ENCODE data around the gene HNRNPUL1.
A peak's percentile ranks its signal among the peaks of the same experiment; 100 is the strongest.
"Not testable (repeated sequence)": the region's sequence is repeated elsewhere in the genome, so short reads cannot be mapped to it uniquely, and the experiment has no call there.

Gene HNRNPUL1

DNA sequence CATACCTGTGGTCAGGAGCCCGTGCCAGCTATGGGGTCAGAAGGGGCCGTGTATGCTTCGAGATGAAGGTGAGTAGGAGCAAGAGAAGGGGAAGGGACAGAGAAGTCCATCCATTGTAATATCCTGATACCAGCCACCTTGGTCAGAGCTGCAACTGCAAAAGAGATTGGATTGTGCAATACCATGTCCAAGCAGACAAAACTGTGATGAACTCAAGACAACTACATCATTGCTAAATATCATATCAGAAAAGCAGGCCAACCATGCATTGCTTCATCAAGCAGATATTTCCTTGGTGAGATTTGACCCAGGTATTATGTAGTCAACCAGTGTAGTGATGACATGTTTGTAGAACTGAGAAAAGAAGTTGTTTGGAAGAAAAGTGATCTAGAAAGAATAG is 12.1 kb downstream of the HNRNPUL1 start:
- no peak for DNase-seq (ENCODE audit: low read depth, low spot score)

- DNase-seq (ENCODE audit: low read depth, low spot score) = no peak
Measured at GRCh38 chr19:41278478-41278877, 14.3 kb downstream of the HNRNPUL1 start.

DNA sequence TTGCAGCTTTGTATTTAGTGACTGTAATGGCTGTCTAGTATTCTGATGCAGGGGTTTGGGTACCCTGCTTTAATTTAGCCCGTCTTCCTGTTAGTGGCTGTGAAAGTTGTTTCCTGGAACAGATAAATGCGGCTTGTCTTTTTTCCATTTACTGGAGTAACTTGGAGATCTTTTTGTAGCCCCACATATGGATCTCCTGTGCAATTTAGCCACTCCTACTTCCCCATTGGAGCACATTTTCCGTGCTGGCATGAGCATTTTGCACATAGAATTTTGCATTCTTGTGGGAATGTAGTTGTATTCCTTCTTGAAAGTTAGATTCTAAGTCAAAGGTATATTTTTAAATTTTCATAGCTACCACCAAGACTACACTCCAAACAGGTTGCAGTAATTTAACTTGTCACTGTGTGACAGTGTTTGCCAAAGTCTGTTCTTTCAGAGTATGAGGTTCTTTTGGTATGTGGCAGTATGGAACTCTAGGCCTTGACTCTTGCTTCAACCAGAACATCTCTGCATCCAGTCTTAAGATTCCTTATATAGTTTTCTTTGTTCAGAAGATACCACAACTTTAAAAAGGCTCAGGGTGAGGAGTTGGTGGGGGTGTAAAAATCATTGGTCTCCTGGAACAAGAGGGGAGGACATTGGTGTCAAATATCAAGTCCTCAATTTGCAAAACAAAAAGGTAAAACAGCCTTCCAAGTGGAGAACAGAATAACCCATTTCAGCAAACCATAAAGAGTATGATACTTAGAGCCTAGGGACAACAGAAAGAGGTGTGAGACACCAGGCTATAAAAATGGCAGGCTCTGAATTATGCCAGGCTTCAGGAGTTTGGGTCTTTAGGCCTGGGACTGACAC is 24.7 kb downstream of the HNRNPUL1 start:
- no peak for DNase-seq (ENCODE audit: low read depth, low spot score)

DNA sequence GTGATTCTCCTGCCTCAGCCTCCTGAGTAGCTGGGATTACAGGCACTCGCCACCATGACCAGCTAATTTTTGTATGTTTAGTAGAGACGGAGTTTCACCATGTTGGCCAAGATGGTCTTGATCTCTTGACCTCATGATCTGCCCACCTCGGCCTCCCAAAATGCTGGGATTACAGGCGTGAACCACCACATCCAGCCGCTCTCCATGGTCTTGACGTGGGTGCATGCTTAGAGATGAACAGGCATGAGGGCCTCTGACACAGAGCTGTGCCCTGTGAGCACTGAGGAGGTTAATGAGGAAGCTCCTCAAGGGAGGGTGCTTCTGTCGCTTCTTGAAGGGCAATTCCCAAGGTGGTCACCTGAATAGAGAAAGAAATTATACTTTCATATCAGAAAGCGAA is 25.6 kb downstream of the HNRNPUL1 start:
- DNase-seq (ENCODE audit: low read depth, low spot score) = not testable (repeated sequence)

GRCh38 chr19:41294393-41294792 is 30.2 kb downstream of the HNRNPUL1 start:
- DNase-seq (ENCODE audit: low read depth, low spot score) = no peak

DNA sequence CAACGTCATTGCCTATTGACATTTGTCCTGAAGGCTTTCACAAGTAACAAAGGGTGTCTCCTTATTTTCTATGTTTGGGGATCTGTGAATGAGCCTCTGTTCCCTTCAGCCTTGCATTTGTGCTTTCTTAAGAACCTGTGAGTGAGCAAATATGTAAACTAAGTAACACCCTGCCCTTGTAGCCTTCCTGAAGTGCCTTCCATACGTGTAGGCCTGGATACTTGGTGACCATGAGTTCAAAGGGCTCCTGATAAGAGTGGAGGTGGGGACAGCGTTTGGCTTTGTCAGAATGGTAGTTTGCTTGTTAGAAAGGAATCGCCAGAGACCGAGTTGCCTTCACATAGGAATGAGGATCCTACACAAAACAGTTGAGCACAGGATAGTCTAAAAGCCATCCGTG is 31.3 kb downstream of the HNRNPUL1 start:
- no peak for DNase-seq (ENCODE audit: low read depth, low spot score)

DNA sequence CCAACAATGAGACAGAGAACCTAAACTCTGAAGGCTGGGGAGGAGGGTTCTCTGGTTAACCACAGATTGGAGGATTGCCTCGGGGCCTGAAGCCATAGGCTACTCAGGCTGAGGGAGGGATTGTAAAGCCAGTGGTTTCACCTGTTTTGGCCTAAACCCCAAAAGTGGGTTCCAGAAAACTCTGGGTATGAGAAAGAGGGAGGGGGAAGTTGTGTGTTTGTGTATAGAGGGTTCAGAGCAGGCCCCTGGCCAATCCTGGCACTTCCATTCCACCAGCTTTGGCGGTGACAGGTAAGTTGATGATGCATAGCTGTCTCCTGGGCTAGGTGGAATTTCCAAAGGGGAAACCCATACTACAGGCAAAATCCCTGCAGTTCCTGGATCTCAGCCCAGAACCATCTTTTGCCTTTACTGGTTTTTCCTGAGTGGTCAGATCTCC is 32.3 kb downstream of the HNRNPUL1 start:
- no peak for DNase-seq (ENCODE audit: low read depth, low spot score)

GRCh38 chr19:41297628-41298347 is 33.6 kb downstream of the HNRNPUL1 start:
- no peak for DNase-seq (ENCODE audit: low read depth, low spot score)

DNA sequence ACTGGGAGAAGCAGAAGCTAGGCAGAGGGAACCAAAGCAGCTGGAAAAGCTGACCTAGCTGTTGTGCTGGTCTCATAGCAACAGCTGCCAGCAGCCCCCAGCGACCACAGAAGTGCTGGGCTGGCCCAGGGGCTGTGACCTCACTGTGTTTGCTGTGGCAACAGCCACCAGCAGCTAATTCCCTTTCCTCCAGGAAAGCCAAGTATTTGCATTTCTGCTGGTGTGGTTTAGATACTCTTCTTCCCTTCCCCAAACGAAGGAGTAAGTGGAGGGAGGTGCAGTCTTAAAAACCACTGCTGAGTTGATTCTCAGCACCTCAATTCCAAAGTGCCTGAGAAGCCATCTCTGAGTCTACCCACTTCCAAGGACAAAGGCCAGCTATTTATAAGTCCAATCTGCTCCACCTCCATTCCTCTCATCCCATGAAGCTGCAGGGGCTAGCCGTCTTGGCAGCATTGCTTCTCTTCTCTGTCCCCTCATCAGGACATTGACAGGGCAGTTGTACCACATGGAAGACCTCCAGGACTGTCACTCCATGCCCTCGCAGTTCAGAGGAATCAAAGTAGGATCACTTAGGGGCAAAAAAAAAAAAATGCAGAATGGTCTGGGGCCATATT is 34.3 kb downstream of the HNRNPUL1 start:
- DNase-seq (ENCODE audit: low read depth, low spot score) = peak; percentile 48

GRCh38 chr19:41299046-41299754 is 35.0 kb downstream of the HNRNPUL1 start:
- no peak for DNase-seq (ENCODE audit: low read depth, low spot score)

GRCh38 chr19:41299755-41300089 is 35.5 kb downstream of the HNRNPUL1 start:
- DNase-seq (ENCODE audit: low read depth, low spot score) = no peak

DNA sequence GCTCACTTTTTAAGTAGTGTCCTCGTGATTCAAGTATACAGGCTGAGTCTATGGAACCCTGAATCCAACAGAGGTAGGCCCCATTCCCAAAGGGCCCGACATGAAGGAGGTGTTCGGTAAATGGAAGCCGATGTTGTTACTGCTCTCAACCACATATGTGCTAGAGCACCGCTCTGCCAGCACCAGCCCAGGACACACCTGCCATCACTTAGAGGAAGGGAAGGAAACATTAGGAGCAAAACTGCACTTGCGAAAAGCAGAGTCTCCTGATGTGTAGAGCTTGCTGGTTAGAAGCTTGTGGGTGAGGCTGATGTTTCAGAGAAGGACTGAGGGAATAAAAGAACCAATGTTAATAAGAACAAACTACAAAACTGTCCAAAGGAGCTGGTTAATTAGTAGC is 36.4 kb downstream of the HNRNPUL1 start:
- no peak for DNase-seq (ENCODE audit: low read depth, low spot score)

DNA sequence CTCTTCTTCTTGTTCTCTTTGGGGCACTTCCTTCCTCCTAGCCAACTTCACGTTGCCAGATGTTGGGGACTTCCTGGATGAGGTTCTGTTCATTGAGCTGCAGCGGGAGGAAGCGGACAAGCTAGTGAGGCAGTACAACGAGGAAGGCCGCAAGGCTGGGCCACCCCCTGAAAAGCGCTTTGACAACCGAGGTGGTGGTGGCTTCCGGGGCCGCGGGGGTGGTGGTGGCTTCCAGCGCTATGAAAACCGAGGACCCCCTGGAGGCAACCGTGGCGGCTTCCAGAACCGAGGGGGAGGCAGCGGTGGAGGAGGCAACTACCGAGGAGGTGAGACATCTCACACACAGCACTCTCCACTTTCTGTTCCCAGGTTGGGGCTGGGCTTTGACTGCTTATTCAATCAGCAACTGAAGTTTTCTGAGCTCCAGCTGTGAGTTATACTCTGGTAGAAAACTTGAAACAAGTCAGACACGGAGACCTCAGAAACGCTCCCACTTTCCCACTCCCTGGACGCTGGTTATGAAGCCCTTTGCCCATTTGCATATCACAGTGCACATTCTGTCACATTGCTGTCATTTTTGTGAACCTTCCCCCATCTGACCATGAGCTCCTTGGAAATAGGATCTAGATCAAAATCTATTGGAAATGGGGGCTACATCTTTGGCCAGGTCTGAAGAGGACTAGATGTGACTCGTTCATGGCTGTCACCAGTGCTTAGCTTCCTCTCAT is 38.6 kb downstream of the HNRNPUL1 start:
- no peak for DNase-seq (ENCODE audit: low read depth, low spot score)

GRCh38 chr19:41303954-41304353 is 39.8 kb downstream of the HNRNPUL1 start:
- no peak for DNase-seq (ENCODE audit: low read depth, low spot score)

DNA sequence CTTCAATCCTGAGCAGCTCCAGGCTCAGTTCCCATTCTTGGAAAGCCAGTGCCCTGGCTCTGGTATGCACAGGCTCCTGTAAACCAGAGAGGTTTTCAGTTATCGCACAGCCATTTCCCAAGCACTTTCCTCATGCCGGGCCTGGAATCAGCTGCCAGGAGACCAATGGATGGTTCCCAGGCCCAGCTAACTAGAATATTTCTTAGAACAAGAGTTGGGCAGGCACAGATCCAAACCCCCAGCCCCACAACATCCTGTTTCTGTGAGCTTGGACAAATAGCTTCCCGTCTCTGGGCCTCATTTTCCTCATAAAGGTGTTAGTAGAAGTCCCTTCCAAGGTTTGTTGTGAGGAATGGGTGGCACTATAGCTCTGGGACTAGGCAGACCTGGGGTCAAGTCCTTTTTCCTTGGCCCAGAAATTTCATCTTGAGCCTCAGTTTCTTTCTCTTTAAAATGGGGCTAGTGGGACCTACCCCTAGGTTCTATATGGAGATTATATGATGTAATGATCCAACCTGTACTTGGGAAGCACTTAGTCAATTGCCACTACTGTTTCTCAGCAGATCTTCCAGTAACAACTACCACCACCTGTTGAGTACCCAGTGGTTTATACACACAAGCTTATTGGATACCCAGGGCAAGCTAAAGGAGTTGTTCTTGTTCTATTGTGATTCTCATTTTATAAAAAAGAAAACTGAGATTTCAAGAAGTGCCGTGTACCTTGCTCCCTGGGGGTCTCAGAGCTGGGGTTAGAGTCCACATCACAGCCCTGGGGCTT is 40.7 kb downstream of the HNRNPUL1 start:
- DNase-seq (ENCODE audit: low read depth, low spot score) = no peak

GRCh38 chr19:41305927-41306793 is 42.0 kb downstream of the HNRNPUL1 start:
- no peak for DNase-seq (ENCODE audit: low read depth, low spot score)

GRCh38 chr19:41307090-41307875 is 43.1 kb downstream of the HNRNPUL1 start:
- DNase-seq (ENCODE audit: low read depth, low spot score) = no peak

DNA sequence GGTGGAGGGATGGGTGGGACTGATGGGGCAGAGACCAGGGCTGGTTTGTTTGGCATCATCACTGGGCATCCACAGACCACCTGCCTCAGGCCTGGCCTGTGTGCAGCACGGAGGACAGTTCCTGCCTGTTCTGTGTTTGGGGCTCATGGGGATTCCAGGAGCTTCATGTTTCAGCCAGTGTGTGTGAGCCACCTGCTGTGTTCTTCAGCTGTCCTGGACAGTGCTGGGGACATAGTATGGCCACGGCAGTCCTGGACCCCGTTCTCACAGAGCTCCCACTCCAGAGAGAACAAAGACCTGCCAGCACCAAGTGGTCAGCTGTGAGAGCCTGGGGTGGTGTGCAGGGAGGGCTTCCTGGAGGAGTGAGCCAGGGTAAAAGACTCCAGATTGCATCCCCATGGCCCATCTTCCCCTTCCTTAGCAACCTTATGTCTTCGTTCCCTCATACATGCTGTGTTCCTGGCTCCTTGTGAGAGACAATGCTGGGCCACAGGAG is 43.8 kb downstream of the HNRNPUL1 start:
- no peak for DNase-seq (ENCODE audit: low read depth, low spot score)
